DMS 273 (cell line): Measurements from ENCODE around the gene B3GAT1.
A peak's percentile ranks its signal among the peaks of the same experiment; 100 is the strongest.

ENCODE experiments used
- DNase-seq: peaks from one replicate; lab custom pipeline; 2025; ENCODE audit not compliant: unreplicated experiment; lab: John Stamatoyannopoulos, UW

B3GAT1 gene

DNA sequence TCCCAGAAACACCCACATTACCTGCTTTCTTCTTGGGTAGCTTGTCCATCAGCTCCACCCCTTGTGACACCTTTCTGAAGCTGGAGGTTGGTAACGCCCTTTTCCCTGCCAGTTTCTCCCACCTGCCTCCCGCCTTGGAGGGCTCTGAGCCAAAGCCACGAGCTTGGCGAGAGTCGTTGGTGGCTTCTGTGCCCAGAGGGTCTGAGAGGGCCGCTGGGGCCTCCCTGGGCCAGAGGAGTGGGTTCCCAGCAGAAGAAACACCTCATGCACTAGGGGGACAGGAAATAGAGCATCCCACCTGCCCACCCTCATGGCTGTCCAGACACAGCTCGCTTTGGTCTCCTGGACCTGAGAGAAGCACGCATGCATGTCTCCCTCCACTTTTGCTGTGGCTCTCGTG is 37.9 kb downstream of the B3GAT1 start:
- DNase-seq = no peak

- no peak for DNase-seq
Observed at GRCh38 chr11:134373591-134374052, 38.4 kb downstream of the B3GAT1 start.

GRCh38 chr11:134372961-134373360 is 39.1 kb downstream of the B3GAT1 start:
- DNase-seq = peak; percentile 74

DNA sequence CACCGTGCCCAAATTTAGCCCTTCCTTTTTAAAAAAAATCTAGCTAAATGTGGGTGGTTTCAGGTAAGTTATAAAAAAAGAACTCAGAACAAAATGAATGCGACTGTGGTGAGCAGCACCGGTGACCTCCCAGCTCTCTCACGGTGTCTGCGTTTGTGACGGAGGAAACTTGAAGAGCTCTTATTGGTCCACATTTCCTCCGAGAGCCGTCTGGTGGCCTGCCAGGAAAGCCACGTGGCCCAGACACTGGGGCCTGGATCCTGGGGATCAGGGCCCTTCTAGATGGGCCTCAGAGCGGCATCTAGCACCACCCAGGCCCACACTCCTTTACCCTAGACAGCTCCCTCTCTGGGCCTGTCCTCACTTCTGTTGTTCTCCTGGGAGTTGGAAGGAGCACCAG is 39.5 kb downstream of the B3GAT1 start:
- no peak for DNase-seq

DNA sequence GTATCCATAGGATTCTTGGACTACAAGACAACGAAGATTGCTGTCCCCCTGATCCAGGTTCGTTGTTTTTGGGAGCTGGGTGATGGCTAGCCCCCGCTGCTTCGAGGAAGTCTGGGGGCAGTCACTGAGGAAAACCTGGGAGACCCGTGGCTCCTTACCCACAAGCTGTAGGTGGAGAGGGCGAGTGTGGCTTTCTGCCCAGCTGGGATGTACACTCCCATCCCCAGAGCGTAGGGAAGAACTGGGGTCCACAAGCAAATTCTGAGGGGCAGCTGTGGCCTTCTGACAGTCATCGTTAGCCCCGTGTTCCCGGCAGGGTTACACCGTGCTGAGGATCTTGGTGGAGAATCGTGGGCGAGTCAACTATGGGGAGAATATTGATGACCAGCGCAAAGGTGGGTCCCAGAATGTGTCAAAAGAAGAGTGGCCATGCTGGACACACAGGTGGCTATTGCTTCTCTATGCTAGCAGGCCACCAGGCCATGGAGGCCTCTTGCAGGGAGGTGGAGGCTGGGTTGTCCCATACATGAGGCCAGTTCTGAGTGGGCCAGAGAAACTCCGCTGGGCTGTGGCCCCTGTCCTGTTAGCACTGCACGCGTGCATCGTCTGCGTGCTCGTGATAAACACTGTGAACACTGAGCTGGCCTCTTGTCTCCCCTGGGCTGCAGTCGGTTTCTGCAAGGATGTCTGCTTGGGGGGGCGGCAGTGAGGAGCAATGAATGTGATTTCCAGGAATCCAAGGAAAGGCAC is 40.4 kb downstream of the B3GAT1 start:
- no peak for DNase-seq

- no peak for DNase-seq
Observed at GRCh38 chr11:134370526-134371435, 41.3 kb downstream of the B3GAT1 start.

GRCh38 chr11:134369656-134370525 is 42.2 kb downstream of the B3GAT1 start:
- DNase-seq = no peak

DNA sequence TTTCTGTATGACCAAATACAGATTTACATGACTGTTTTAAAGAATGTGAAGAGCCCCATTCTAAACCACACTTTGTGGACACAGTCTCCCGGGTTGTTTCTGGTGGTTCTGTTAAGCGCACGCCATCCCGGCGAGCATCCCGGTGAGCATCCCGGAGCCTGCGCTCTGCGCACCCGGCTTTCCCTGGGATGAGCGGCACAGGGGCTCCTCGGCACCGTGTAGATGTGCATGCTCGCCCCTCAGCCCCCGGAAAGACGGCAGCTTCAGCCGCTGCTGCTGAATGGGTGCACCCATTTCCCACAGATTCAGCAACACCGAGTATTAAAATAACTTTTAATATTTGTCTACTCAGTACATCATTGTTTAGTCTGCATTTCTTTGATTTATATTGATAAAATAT is 44.3 kb downstream of the B3GAT1 start:
- DNase-seq = no peak

GRCh38 chr11:134366254-134366653 is 45.8 kb downstream of the B3GAT1 start:
- DNase-seq = no peak

DNA sequence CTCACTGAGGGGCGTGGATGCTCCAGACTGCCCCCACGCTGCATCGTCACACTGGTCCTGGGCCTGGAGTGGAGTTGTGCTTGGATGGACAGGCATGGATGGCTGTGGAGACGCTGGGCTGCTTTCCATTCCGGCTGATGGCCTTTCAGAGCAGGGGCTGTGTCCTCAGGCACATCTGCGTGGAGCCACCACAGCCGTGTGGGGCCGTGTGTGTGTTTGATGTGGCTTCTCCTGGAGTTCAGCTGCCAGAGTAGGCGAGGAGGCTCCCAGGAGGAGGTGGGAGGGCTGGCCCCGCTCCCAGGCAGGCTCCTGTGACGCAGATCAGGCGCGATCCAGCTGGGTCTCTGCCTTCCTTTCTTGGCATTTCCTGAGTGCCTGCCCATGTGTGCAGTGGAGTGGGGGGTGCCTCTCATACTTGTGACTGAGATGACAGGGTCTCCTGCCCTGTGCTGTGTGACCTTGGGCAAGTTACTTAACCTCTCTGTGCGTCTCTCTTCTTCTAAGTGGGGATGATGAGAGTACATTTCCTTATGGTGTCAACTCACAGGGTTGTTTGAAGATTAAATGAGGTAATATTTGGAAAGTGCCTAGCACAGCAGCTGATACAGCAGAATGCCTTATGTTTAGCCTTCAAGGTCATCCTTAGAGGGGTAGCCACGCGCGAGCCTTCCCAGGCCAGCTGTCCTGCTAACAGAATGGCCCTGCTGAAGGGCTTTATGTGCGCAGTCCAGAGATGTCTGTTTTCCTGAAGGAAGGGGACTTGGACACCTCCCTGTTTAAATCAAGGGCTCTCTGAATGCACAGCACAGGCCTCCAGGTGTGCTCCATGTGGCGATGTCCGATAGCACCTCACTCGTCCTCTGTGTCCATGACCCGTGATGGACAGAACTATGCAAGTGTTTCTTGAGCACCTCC is 46.8 kb downstream of the B3GAT1 start:
- DNase-seq = no peak

DNA sequence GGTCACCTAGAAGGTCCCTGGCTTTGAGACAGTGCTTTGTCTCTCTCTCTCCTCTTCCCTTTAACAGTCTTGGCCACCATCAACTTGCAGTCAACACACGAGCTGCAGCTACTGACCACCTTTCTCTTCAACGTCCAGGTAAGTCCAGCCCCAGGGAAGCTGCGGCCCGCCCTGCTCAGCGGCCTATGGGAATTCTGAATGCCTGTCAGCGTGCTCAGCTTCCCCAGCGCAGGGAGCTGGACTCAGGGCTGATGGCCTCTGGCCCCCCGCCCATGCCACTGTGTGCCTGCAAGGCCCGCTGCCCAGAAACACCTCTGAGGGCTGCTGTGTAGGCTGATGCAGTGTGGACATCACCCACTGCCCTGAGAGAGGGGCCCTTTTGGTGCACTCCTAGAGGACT is 47.8 kb downstream of the B3GAT1 start:
- DNase-seq = no peak

DNA sequence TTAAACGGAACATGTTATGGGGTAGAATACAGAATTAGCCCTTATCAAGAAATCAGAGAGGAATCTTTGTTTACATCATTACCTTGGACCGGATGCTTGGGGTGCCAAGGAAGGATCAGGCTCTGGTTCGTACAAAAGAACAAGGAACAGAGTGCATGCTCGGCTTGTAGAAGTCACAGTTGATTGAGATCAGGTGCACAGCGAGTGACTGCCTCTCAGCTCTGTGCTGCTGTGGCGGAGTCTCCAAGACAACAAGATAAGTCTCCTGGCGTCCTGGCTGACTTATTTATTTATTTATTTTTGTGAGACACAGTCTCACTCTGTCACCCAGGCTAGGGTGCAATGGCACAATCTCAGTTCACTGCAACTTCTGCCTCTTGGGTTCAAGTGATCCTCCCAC is 48.5 kb downstream of the B3GAT1 start:
- DNase-seq = no peak

DNA sequence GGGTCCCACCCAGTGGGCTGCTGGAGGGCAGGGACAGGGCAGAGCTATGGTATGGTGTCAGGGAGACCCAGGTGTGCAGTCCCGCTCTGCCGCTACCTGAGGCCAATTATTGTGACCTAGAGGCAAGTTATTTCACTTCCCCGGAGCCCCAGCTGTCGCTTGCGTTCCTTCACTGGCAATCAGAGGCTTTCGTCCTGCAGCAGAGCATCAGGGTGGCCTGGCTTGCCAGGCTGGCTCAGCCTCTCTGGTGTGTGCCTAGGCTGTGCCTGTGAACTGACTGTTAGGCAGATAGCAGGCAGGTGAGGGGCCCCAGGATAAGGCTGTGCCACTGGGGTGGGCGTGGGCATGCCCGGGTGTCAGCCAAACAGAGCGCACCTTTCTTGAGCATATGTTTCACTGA is 48.9 kb downstream of the B3GAT1 start:
- DNase-seq = no peak

GRCh38 chr11:134362192-134362901 is 49.7 kb downstream of the B3GAT1 start:
- no peak for DNase-seq

- DNase-seq = no peak
Observed at GRCh38 chr11:134361661-134362060, 50.4 kb downstream of the B3GAT1 start.

DNA sequence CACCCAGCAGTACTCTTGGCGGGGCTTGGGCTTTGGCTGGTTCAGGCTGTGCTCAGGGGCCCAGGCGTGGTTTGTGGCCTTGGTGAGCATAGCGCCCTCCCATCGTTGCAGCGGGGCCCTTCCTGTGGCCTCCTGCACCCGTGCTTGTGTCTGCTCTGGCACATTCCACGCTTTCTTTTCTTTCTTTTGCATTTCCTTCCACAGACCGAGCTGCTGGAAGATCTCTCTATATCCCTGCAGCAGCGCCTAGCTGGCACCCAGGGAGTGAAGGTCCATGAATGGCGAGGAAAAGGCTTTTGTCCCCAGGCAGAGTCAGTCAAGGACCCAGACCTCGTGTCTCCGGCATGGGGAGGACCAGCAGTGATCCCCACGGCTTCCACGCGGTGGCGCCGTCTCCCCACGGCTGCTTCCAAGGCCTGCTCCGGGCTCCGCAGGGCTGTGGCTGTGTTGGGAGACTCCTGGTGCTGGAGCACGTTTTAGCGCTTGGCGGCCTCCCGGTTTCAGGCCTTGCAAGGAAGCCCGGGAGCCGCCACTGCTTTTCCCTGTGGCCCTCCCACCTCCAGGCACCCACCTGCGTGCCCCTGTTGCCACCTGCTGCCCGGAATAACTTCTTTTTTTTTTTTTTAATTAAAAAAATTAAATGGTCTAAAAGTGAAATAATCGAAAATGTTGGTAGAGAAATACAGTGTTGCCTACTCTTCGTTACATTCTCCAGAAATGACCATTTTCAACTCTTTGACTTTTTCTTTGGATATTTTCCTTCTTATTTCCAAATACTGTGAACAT is 51.8 kb downstream of the B3GAT1 start:
- DNase-seq = peak; percentile 89

- no peak for DNase-seq
Observed at GRCh38 chr11:134359646-134360045, 52.4 kb downstream of the B3GAT1 start.

DNA sequence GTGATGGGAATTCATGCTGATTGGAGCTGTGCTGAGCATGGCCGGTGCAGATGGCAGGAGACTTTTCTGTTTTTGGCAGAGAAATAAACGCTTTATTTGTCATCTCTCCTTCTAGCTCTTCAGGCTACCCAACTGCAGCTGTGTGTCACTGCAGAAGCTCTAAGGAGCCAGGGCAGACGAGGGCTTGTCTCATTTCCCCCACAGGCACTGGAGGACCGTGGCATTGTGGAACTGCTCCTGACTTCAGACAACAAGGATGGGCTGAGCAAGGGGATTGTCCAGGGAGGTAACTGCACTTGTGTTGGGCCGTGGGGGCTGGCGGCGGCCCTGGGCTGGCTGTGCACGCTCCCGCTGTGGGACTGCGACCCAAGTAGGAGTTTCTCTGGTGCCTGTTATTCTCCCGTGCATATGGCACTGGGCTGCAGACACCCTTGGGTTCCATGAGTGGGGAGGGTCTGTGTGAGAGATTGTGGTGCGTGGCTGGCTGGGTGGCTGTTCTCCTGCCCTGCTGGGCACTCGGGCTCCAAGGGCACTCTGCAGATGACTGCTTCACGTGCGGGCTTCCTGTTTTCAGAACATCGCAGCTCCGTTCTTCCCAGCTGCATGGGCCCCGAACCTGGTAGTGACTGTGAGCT is 53.1 kb downstream of the B3GAT1 start:
- DNase-seq = no peak
